Measurements from ENCODE around the gene COL11A2. TPM values are rescaled to one million over a fixed set of nuclear protein-coding genes. Genes with fewer than 3 reads are reported as not detected.
"Not testable (repeated sequence)": the region's sequence is repeated elsewhere in the genome, so short reads cannot be mapped to it uniquely, and the experiment has no call there.

COL11A2 gene
- total RNA-seq: 0.96 and 1.9 TPM in 2 replicates
- 1.2 TPM for polyA plus RNA-seq (2012)

DNA sequence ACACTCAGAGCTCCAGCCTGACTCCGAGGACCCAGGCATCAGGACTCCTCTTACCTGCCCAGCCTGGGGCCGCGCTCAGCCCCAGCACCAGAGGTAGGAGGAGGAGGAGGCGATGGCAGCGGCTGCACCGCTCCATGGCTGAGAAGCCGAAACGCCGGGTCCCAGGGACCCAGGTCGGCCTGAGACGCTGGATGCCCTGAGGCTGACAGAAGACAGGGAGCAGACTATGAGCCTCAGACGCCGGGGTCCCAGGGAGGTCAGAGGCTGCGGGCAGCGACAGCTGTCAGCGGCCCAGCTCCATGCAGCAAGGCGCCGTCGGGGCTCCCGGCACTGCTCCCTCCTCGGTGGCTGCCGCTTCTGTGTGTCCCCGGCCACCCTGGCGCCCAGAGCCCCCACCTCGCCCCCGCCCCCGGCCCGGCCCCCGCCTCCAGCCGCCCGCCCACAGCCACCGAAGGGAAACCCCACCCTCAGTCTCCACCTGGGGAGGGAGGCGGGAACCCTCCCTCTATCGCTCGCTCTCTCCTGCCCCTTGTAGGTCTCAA, at the start of gene COL11A2:
TSS of gene COL11A2 (minus strand) at position 363 of the 542 bp plus-strand sequence. CDS start at position 136, 227 bp downstream.
- peak; percentile 21 for DNase-seq (ENCODE audit: low read depth)

DNA sequence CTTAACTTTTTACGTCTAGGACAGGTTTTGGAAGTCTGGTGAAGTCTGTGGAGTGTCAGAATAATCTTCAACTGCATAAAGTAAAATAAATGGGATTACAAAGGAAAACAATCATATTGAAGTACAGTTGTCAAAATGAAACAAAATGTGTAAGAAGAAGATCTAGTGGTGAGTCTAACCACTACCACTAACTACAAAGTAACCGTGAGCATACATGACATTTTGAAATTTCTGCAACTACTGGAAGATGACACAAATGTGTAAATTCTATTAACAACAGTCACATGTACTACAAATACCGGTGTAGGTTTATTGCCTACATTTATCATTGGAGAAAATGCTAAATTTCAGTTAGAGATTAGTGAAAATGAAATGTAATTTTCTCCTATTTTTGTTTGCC, 49.7 kb upstream of the COL11A2 start:
- DNase-seq (ENCODE audit: low read depth): no peak

GRCh38 chr6:33237741-33238140, 45.5 kb upstream of the COL11A2 start:
- no peak for DNase-seq (ENCODE audit: low read depth)

DNA sequence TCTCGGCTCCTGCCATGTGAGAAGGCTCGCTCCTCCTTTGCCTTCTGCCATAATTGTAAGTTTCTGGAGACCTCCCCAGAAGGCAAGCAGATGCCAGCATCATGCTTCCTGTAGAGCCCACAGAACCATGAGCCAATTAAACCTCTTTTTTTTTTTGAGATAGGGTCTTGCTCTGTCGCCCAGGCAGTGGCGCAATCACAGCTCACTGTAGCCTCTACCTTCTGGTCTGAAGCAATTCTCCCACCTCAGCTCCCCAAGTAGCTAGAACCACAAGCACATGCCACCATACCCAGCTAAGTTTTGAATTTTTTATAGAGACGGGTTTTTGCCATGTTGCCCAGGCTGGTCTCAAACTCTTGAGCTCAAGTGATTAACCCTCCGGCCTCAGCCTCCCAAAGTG, 44.6 kb upstream of the COL11A2 start:
- no peak for DNase-seq (ENCODE audit: low read depth)

GRCh38 chr6:33236328-33236727, 44.1 kb upstream of the COL11A2 start:
- DNase-seq (ENCODE audit: low read depth): no peak

- no peak for DNase-seq (ENCODE audit: low read depth)
Observed at GRCh38 chr6:33235221-33235634, 43.0 kb upstream of the COL11A2 start.

DNA sequence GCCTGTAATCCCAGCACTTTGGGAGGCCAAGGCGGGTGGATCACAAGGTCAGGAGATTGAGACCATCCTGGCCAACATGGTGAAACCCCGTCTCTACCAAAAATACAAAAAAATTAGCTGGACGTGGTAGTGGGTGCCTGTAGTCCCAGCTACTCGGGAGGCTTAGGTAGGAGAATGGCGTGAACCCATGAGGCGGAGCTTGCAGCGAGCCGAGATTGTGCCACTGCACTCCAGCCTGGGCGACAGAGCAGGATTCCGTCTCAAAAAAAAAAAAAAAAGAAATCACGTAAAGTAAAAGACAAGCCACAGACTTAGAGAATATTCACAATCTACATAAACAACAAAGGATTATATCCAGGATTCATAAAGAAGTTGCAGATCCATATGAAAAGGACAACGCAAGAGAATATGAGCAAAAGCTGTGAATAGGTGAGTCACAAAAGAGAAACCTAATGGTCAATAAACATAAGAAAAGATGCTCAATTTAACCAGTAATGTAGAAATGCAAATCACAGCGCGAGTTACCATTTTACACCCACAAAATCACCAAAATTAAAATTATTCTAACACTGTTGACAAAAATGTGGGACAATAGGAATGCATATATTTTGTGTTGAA, 34.3 kb upstream of the COL11A2 start:
- not testable (repeated sequence) for DNase-seq (ENCODE audit: low read depth)

DNA sequence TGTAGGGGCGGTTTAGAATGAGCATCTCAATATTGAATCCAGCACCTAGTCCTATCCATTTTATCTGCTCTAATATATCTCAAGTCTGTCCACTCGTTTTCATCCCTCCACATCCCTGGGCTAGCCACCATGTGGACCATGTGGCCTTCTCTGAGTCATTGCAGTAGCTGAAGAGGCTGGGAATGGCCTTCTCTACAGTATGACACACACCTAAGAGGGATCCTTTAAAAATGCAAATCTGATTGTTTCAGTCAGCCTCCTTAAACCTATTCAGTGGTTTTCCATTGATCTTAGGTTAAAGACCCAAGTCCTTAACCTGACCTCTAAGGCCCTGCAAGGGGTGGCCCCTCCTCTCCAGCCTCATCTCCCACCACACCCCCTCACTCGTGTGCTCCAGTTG, 25.4 kb upstream of the COL11A2 start:
- no peak for DNase-seq (ENCODE audit: low read depth)

DNA sequence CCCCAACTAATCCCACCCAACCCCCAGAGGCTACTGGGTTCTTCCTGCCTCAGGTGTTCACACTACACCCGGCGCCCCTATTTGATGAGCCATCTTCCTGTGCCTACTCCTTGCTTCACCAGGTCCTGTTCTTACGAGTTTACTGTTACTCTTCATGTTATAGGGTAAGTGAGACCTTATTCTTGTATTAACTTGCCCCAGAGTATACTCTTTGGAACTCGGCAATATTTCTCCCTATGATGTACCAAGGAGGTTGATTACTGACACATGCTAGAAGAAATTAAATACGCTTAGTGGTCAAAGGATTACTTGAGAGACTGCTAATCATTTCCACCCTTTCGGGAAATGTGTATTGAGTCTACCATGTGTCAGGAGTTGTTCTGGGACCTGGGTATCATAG, 25.0 kb upstream of the COL11A2 start:
- DNase-seq (ENCODE audit: low read depth): no peak

DNA sequence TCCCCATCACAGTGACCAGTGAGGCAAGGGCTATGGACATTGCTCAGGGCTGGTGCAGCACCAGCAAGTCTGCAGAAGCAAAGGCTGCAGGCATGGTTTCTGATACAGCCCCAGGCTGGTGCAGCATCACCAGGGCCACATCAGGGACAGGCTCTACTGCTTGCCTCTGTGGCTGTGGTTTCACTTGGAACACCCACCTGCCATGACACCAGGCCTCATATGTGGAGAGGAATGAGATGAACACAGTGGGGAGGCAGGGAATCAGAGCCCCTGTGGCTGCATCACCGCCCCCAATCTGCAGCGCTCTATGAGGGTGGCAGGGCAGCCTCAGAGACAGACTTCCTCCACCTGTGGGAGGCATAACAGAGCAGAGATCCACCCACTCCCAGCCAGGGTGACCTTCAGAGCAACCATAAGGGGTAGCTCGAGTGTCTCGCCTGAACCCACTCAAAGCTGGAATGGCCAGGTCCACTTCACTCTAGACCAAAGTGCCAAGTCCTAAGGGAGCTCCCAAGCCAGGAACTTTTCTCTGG, 23.9 kb upstream of the COL11A2 start:
- no peak for DNase-seq (ENCODE audit: low read depth)

GRCh38 chr6:33215271-33216116, 23.2 kb upstream of the COL11A2 start:
- DNase-seq (ENCODE audit: low read depth): no peak

DNA sequence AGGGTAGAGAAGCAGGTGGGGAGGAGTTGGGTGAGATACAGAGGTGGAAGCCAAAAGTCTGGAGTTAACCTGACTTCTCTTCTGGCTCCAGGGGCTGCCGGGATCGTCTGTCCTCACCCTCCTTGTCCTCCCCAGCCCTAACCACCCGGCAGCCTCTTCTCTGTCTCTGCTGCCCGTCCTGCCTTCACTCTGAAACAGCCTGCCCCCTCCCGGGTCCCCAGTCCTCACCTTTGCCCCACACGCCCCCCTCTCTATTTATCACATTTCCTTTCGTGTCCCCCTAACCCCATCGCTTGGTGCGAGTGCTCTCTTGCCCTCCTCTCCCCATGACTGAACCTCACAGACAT, 21.7 kb upstream of the COL11A2 start:
- DNase-seq (ENCODE audit: low read depth): no peak

GRCh38 chr6:33213166-33213988, 21.1 kb upstream of the COL11A2 start:
- DNase-seq (ENCODE audit: low read depth): peak; percentile 42

DNA sequence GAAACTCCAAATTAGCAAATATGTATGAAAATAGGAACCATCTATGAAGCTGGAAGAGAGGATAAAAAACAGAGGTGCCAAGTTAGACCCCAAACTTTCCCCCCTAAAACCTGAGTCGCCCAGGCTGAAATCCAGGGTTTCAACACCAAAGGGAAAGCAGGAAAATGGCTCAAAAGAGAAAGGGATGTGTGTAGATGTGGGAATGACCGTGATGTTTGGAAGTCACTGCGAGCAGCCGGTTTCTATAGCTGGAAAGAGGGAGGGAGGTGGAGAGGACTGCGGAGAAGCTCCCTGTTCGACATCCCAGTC, 20.5 kb upstream of the COL11A2 start:
- no peak for DNase-seq (ENCODE audit: low read depth)

DNA sequence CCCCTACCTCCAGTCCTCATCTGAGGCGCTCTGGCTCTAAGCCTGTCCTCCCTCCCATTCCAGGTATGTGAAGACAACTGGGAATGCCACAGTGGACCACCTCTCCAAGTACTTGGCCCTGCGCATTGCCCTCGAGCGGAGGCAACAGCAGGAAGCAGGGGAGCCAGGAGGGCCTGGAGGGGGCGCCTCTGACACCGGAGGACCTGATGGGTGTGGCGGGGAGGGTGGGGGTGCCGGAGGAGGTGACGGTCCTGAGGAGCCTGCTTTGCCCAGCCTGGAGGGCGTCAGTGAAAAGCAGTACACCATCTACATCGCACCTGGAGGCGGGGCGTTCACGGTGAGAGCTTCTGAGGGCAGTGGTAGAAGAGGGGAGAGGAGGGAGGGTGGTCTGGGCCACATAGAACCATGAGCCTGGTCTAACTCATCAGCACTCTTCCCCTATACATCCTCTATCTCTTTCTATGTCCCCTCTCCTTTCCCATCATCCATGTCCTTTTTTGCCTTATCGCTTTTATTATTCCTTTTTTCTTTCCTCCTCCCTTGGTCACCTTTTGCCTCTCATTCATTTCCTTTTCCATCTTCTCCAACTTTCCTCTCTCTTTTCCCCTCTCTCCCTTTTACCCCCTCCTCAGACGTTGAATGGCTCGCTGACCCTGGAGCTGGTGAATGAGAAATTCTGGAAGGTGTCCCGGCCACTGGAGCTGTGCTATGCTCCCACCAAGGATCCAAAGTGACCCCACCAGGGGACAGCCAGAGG, 19.6 kb upstream of the COL11A2 start:
- no peak for DNase-seq (ENCODE audit: low read depth)

- no peak for DNase-seq (ENCODE audit: low read depth)
Observed at GRCh38 chr6:33211136-33211535, 18.9 kb upstream of the COL11A2 start.

DNA sequence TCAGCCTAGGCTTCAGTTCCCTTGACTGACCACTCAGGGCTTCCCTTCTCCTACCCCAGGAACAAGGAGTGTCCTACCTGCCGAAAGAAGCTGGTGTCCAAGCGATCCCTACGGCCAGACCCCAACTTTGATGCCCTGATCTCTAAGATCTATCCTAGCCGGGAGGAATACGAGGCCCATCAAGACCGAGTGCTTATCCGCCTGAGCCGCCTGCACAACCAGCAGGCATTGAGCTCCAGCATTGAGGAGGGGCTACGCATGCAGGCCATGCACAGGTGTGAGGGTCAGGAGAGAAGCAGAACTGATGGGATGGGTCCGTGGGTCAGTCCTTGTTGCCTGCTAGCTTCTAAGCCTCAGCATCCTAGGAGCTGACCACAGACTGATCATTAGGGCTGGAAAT, 17.6 kb upstream of the COL11A2 start:
- no peak for DNase-seq (ENCODE audit: low read depth)

DNA sequence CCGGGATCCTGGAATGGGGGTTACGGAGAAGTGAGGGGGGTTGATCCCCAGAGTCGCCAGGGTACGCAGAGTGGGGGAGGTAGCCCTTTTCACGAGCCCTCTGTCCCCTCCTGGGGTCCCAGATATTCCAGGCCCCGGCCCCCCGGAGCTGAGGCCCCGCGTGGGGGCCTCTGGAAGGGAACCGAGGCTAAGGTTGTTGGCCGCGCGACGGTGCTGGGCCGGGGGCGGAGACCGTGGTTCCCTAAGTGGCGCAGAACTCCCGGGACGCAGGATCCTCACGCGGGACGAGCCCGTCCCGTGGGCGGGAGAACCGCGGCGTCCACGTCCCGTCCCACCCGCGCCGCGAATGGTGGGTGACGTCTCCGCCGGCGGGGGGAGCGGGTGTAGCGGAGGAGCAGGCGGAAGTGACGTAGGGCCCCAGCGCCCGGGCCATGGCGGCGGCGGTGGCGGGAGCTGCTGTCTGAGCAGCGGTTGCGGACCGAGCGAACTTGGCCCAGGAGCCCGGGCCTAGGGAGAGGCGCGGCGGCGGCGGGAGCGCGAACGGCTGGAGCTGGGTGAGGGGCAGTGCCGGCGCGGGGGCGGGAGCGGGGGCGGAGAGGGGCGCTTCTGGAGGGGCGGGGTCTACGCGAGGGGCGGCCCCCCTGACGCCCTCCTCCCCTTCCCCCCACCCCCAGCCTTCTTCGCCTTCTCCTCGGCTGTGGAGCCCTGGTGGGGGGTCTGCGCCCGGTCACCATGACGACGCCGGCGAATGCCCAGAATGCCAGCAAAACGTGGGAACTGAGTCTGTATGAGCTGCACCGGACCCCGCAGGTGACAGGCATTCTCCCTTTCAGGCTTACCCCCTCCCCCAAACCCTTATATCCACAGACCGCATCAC, 16.1 kb upstream of the COL11A2 start, which contains the start of gene RING1:
TSS of gene RING1 (plus strand) at position 410 of the 877 bp plus-strand sequence. CDS start at position 733, 323 bp downstream.
- DNase-seq (ENCODE audit: low read depth): peak; percentile 86

DNA sequence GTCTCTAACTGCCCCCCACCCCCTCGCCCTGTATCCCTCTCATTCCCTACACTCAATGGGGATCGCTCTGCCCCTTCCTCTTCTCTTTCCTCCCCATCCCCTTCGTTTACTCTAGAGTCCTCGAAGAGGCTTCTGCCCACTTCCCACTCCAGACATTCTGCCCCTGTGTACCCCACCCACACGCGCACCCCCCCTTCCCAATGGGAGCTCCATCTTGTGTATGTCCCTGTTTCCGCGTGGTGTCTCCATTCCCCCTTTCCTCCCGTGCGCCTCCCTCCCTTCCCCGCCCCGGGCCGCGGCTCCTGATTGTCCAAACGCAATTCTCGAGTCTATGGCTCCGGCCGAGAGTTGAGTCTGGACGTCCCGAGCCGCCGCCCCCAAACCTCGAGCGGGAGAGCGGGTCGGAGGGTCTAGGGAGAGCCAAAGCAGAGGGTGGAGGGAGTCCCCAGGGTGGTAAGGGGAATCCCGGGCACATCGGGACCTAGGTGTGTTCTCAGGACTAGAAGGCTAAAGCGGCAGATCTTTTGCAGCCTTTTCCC, 15.4 kb upstream of the COL11A2 start:
- peak; percentile 60 for DNase-seq (ENCODE audit: low read depth)
